SK-N-SH (cell line): ENCODE results near the gene CETP. TPM values are rescaled to one million over a fixed set of nuclear protein-coding genes. Genes with fewer than 3 reads are reported as not detected.

Source experiments
- CTCF ChIA-PET: fragments of 300-600, 350-600 bp; formaldehyde crosslinking; extraction: SDS; loops from one replicate; lab custom pipeline; 2021; lab: Yijun Ruan, JAX
- POLR2A ChIA-PET: fragments of 350-600 bp; sonication (Branson Sonifier 250); formaldehyde crosslinking; extraction: SDS; loops from one replicate; lab custom pipeline; 2020; ENCODE audit warnings: antibody characterized with exemption, inconsistent platforms; lab: Yijun Ruan, JAX
- DNase-seq: peaks from one replicate; pipeline ENCODE4 v3.0.0; 2012
- H2AFZ ChIP-seq: fragments of 200-600 bp; sonication (generic); 2 replicates; pipeline ENCODE4 v1.8.1; 2016; ENCODE audit warnings: antibody characterized with exemption, mild to moderate bottlenecking, low read depth
- H3F3A ChIP-seq: fragments of 200-600 bp; sonication (generic); replicated peaks from 2 replicates; pipeline ENCODE3; 2016; ENCODE audit warnings: antibody characterized with exemption, mild to moderate bottlenecking; ENCODE audit not compliant: insufficient read depth
- H3K27ac ChIP-seq, 2 experiments: fragments of 200-500 bp in 1 of 2; fragments of 200-600 bp in 1 of 2; sonication (Bioruptor generic) in 1 of 2; sonication (generic), shearing (Covaris generic) in 1 of 2; 2 replicates each; pipeline versions ENCODE4 v1.5.1 to v1.6.1; 2014 to 2016; ENCODE audit warnings: low read depth in 2 of 2, inconsistent platforms in 1 of 2, low read length in 1 of 2, mild to moderate bottlenecking in 1 of 2, mixed read lengths in 1 of 2
- H3K27me3 ChIP-seq: fragments of 200-600 bp; sonication (generic), shearing (Covaris generic); 2 replicates; pipeline ENCODE4 v1.6.1; 2016; ENCODE audit warnings: mixed run types; ENCODE audit not compliant: insufficient read depth
- H3K36me3 ChIP-seq, 2 experiments: fragments of 200-500 bp in 1 of 2; fragments of 200-600 bp in 1 of 2; sonication (Bioruptor generic) in 1 of 2; sonication (generic) in 1 of 2; replicated peaks in 1 of 2; 2 replicates each; pipeline versions ENCODE3 to v1.5.1; 2014 to 2016; ENCODE audit warnings: low read length in 1 of 2, mild to moderate bottlenecking in 1 of 2; ENCODE audit not compliant: insufficient read depth in 2 of 2, control insufficient read depth in 1 of 2
- H3K4me1 ChIP-seq, 2 experiments: fragments of 200-500 bp in 1 of 2; fragments of 200-600 bp in 1 of 2; sonication (Bioruptor generic) in 1 of 2; sonication (generic), shearing (Covaris generic) in 1 of 2; 2 replicates each; pipeline versions ENCODE4 v1.5.1 to v1.6.1; 2014 to 2016; ENCODE audit warnings: low read depth in 1 of 2, low read length in 1 of 2, mixed run types in 1 of 2; ENCODE audit not compliant: insufficient read depth in 2 of 2, control insufficient read depth in 1 of 2
- H3K4me2 ChIP-seq: fragments of 200-600 bp; sonication (generic), shearing (Covaris generic); 2 replicates; pipeline ENCODE4 v1.6.1; 2017; ENCODE audit warnings: mixed run types
- H3K4me3 ChIP-seq, 2 experiments: fragments of 200-500 bp in 1 of 2; fragments of 200-600 bp in 1 of 2; sonication (Bioruptor generic) in 1 of 2; sonication (generic), shearing (Covaris generic) in 1 of 2; 2 replicates each; pipeline versions ENCODE4 v1.5.1 to v1.8.1; 2014 to 2016; ENCODE audit warnings: low read depth in 2 of 2, inconsistent platforms in 1 of 2, low read length in 1 of 2, mild to moderate bottlenecking in 1 of 2, mixed read lengths in 1 of 2, moderate library complexity in 1 of 2
- H3K79me2 ChIP-seq: fragments of 200-600 bp; sonication (generic); 2 replicates; pipeline ENCODE4 v1.8.1; 2017; ENCODE audit warnings: mild to moderate bottlenecking; ENCODE audit not compliant: insufficient read depth
- H3K9ac ChIP-seq: fragments of 200-600 bp; sonication (generic); 2 replicates; pipeline ENCODE4 v1.6.1; 2017; ENCODE audit warnings: mixed run types
- H3K9me2 ChIP-seq: fragments of 200-600 bp; sonication (generic); 2 replicates; pipeline ENCODE4 v1.6.1; 2017; ENCODE audit warnings: mixed run types
- H3K9me3 ChIP-seq: fragments of 200-600 bp; sonication (generic); 2 replicates; pipeline ENCODE4 v1.6.1; 2017; ENCODE audit warnings: mixed run types, mild to moderate bottlenecking, moderate library complexity
- H4K20me1 ChIP-seq: fragments of 200-600 bp; sonication (generic); 2 replicates; pipeline ENCODE4 v1.6.1; 2017; ENCODE audit warnings: mild to moderate bottlenecking, mixed run types; ENCODE audit not compliant: insufficient read depth
- ELF1 ChIP-seq: IDR thresholded peaks from 2 replicates; pipeline ENCODE4 v1.4.0; 2012
- EZH2phosphoT487 ChIP-seq: fragments of 200-600 bp; sonication (generic); IDR thresholded peaks from 2 replicates; pipeline ENCODE4 v1.6.1; 2017; ENCODE audit warnings: low read depth, mixed run types, mild to moderate bottlenecking, antibody characterized with exemption, moderate library complexity, borderline replicate concordance
- GATA2 ChIP-seq: sonication (generic); formaldehyde crosslinking; IDR thresholded peaks from 2 replicates; pipeline ENCODE4 v1.5.0; 2020; ENCODE audit warnings: mild to moderate bottlenecking, missing genetic modification reagents
- IRF3 ChIP-seq: fragments of 150-350 bp; IDR thresholded peaks from 2 replicates; pipeline ENCODE4 v1.6.1; 2016; ENCODE audit warnings: mild to moderate bottlenecking, low read depth, low read length
- MAX ChIP-seq: IDR thresholded peaks from 2 replicates; pipeline ENCODE4 v1.4.0; 2012; ENCODE audit warnings: low read depth
- MXI1 ChIP-seq: IDR thresholded peaks from 2 replicates; pipeline ENCODE4 v1.6.1; 2012; ENCODE audit warnings: mild to moderate bottlenecking, low read depth, low read length, improper control_type of control experiment
- RAD21 ChIP-seq: IDR thresholded peaks from 2 replicates; pipeline ENCODE4 v1.6.1; 2012; ENCODE audit warnings: mild to moderate bottlenecking, low read length
- RXRA ChIP-seq: IDR thresholded peaks from 2 replicates; pipeline ENCODE4 v1.4.0; 2012; ENCODE audit warnings: low read depth, mild to moderate bottlenecking, borderline replicate concordance
- SIN3A ChIP-seq: IDR thresholded peaks from 2 replicates; pipeline ENCODE4 v1.6.1; 2012; ENCODE audit warnings: low read depth, mild to moderate bottlenecking, low read length, moderate library complexity, borderline replicate concordance
- TAF1 ChIP-seq: IDR thresholded peaks from 2 replicates; pipeline ENCODE4 v1.6.1; 2012; ENCODE audit warnings: low read depth, mild to moderate bottlenecking, low read length, moderate library complexity, borderline replicate concordance
- TCF12 ChIP-seq: IDR thresholded peaks from 2 replicates; pipeline ENCODE4 v1.4.0; 2012
- USF1 ChIP-seq: IDR thresholded peaks from 2 replicates; pipeline ENCODE4 v1.4.0; 2012; ENCODE audit warnings: low read depth, borderline replicate concordance
- ZBTB33 ChIP-seq: IDR thresholded peaks from 2 replicates; pipeline ENCODE4 v1.4.0; 2012; ENCODE audit warnings: low read depth, borderline replicate concordance
- WGBS: methylation state at CpG from one replicate; pipeline ENCODE4 v1.1.6; 2017; ENCODE audit warnings: low lambda C conversion rate; 5-methylcytosine and 5-hydroxymethylcytosine counted together
- polyA plus RNA-seq, 3 experiments: library from polyadenylated mRNA; depleted of rRNA; stranded (reverse); fragments of >200 nt; gene quantifications; 2 replicates each; pipeline ENCODE4 v1.2.3, GENCODE V29; 2012

The CETP gene
- polyA plus RNA-seq, 1 of the 3 experiments (the other 2 are of a cell fraction), result not detected

GRCh38 chr16:56987692-56988091 lies 25.9 kb downstream of the CETP start:
- H3K9me3 ChIP-seq, result no peaks in the 10 kb centered on the region
- ChIA-PET POLR2A (no interaction called here), CTCF (interaction anchor here (1.6 kb wide), 1 partner anchor 24 kb away, joined by 4 read pairs; no protein-coding TSS in a partner anchor)
- H2AFZ ChIP-seq, result no peak overlapping the region
- H3K36me3 ChIP-seq, result no peaks in the 10 kb centered on the region
- no peak overlapping the region for H3K4me2 ChIP-seq
- DNase-seq, result no peak
- peaks cover 12 to 19% of the 10 kb centered on the region in 2 experiments; a peak in 2 of 4 replicates for H3K4me1 ChIP-seq
- H3K79me2 ChIP-seq, result no peaks in the 10 kb centered on the region
- no peak overlapping the region for H3K9ac ChIP-seq
- H3K27ac ChIP-seq, result no peak overlapping the region
- 95% methylated on average over 2 of the region's 2 CpGs for WGBS
- H3K9me2 ChIP-seq, result no peaks in the 10 kb centered on the region
- TF ChIP-seq SIN3A (no peak), ZBTB33 (no peak), ELF1 (no peak), RXRA (no peak), GATA2 (no peak), RAD21 (no peak), EZH2phosphoT487 (no peak), IRF3 (no peak), TAF1 (no peak), USF1 (no peak), TCF12 (no peak), MXI1 (no peak), MAX (no peak)
- no peaks in the 10 kb centered on the region for H3K27me3 ChIP-seq
- H4K20me1 ChIP-seq, result no peaks in the 10 kb centered on the region
- no peak overlapping the region for H3K4me3 ChIP-seq
- H3F3A ChIP-seq, result no peaks in the 10 kb centered on the region
